NCI-H748 treated with DMSO at 0.1 percent for 48 hours (cell line): Measurements from ENCODE around the gene ASIP.
"Not testable (repeated sequence)": the region's sequence is repeated elsewhere in the genome, so short reads cannot be mapped to it uniquely, and the experiment has no call there.

ENCODE experiments used
- DNase-seq: peaks from one replicate; lab custom pipeline; 2025; lab: John Stamatoyannopoulos, UW

ASIP gene

GRCh38 chr20:34240693-34241615 lies at the start of gene ASIP:
TSS of gene ASIP (plus strand) at chr20:34241423. CDS start at chr20:34260375, 18,952 bp downstream.
- DNase-seq, result no peak

- no peak for DNase-seq
These were observed 48.2 kb upstream of the ASIP start for GRCh38 chr20:34193051-34193450.

- DNase-seq, result no peak
These were observed 42.0 kb upstream of the ASIP start for GRCh38 chr20:34199183-34199582.

- no peak for DNase-seq
These were observed 41.2 kb upstream of the ASIP start for GRCh38 chr20:34200023-34200422.

- DNase-seq, result no peak
These were observed 39.7 kb upstream of the ASIP start for GRCh38 chr20:34201531-34201930.

GRCh38 chr20:34205172-34205880 lies 35.9 kb upstream of the ASIP start:
- DNase-seq, result peak; percentile 22

- DNase-seq, result no peak
These were observed 32.1 kb upstream of the ASIP start for GRCh38 chr20:34209111-34209510.

GRCh38 chr20:34210271-34210670 lies 31.0 kb upstream of the ASIP start:
- no peak for DNase-seq

GRCh38 chr20:34211591-34211990 lies 29.6 kb upstream of the ASIP start:
- no peak for DNase-seq

- DNase-seq, result no peak
These were observed 28.0 kb upstream of the ASIP start for GRCh38 chr20:34213213-34213612.

- peak; percentile 59 for DNase-seq
These were observed 25.4 kb upstream of the ASIP start for GRCh38 chr20:34215711-34216381.

- DNase-seq, result no peak
These were observed 24.9 kb upstream of the ASIP start for GRCh38 chr20:34216382-34216742.

- no peak for DNase-seq
These were observed 20.7 kb upstream of the ASIP start for GRCh38 chr20:34220561-34220960.

GRCh38 chr20:34222208-34222607 lies 19.0 kb upstream of the ASIP start:
- DNase-seq, result no peak

- not testable (repeated sequence) for DNase-seq
These were observed 17.0 kb upstream of the ASIP start for GRCh38 chr20:34224251-34224650.

GRCh38 chr20:34231634-34232033 lies 9.6 kb upstream of the ASIP start:
- DNase-seq, result no peak

GRCh38 chr20:34232494-34233087 lies 8.6 kb upstream of the ASIP start:
- no peak for DNase-seq

GRCh38 chr20:34233687-34234086 lies 7.5 kb upstream of the ASIP start:
- DNase-seq, result no peak

- DNase-seq, result no peak
These were observed 5.3 kb upstream of the ASIP start for GRCh38 chr20:34235875-34236274.

- DNase-seq, result no peak
These were observed 3.3 kb upstream of the ASIP start for GRCh38 chr20:34237942-34238341.

GRCh38 chr20:34240121-34240520 lies 1.1 kb upstream of the ASIP start:
- DNase-seq, result no peak

GRCh38 chr20:34242015-34242414 lies 792 bp downstream of the ASIP start:
- not testable (repeated sequence) for DNase-seq
